Keratinocyte (primary cell): ENCODE measurements around the gene ABCB11. TPM values are rescaled to one million over a fixed set of nuclear protein-coding genes. Genes with fewer than 3 reads are reported as not detected.
"Not testable (repeated sequence)": the region's sequence is repeated elsewhere in the genome, so short reads cannot be mapped to it uniquely, and the experiment has no call there.

ENCODE experiments used
- DNase-seq: peaks from one replicate; pipeline ENCODE4 v3.0.0-alpha.2; 2011; ENCODE audit warnings: low read depth, missing footprints, low spot score
- FAIRE-seq: peaks from 2 replicates; lab custom pipeline; 2011; peaks lifted over from hg19 to GRCh38; lab: Jason Lieb, UNC
- H2AFZ ChIP-seq: 2 replicates; pipeline ENCODE4 v1.6.0; 2012; ENCODE audit warnings: low read length, control low read depth, inconsistent platforms; ENCODE audit not compliant: control insufficient read depth
- H3K27ac ChIP-seq: 2 replicates; pipeline ENCODE4 v1.5.1; 2011; ENCODE audit warnings: low read length; ENCODE audit not compliant: control insufficient read depth, insufficient read depth
- H3K27me3 ChIP-seq: 3 replicates; pipeline ENCODE4 v1.6.0; 2011; ENCODE audit warnings: low read length; ENCODE audit not compliant: control insufficient read depth, insufficient read depth; ENCODE audit errors: extremely low read depth
- H3K36me3 ChIP-seq, 2 experiments: 2 replicates in 1 of 2; 3 replicates in 1 of 2; pipeline ENCODE4 v1.5.1; 2011; ENCODE audit warnings: low read length in 2 of 2, mild to moderate bottlenecking in 1 of 2; ENCODE audit not compliant: control insufficient read depth in 2 of 2, insufficient read depth in 2 of 2; ENCODE audit errors: extremely low read depth in 1 of 2
- H3K4me1 ChIP-seq: 3 replicates; pipeline ENCODE4 v1.5.1; 2011; ENCODE audit warnings: low read length; ENCODE audit not compliant: control insufficient read depth, insufficient read depth; ENCODE audit errors: extremely low read depth
- H3K4me2 ChIP-seq: 3 replicates; pipeline ENCODE4 v1.6.0; 2011; ENCODE audit warnings: low read depth, low read length; ENCODE audit not compliant: control insufficient read depth, insufficient read depth; ENCODE audit errors: extremely low read depth
- H3K4me3 ChIP-seq, 3 experiments: fragments of 200-600 bp in 1 of 3; sonication (generic) in 1 of 3; 2 replicates in 2 of 3; 3 replicates in 1 of 3; pipeline ENCODE4 v1.5.1; 2011 to 2016; ENCODE audit warnings: low read length in 3 of 3, mild to moderate bottlenecking in 3 of 3, control low read depth in 2 of 3, inconsistent platforms in 1 of 3, low read depth in 1 of 3, mixed read lengths in 1 of 3, mixed run types in 1 of 3, moderate library complexity in 1 of 3; ENCODE audit not compliant: control insufficient read depth in 2 of 3, insufficient read depth in 2 of 3; ENCODE audit errors: extremely low read depth in 1 of 3
- H3K79me2 ChIP-seq: 2 replicates; pipeline ENCODE4 v1.6.0; 2012; ENCODE audit warnings: low read length; ENCODE audit not compliant: control insufficient read depth, insufficient read depth
- H3K9ac ChIP-seq: 3 replicates; pipeline ENCODE4 v1.6.0; 2011; ENCODE audit warnings: low read length; ENCODE audit not compliant: control insufficient read depth, insufficient read depth; ENCODE audit errors: extremely low read depth
- H3K9me1 ChIP-seq: 3 replicates; pipeline ENCODE4 v1.6.0; 2011; ENCODE audit warnings: low read length; ENCODE audit not compliant: control insufficient read depth, insufficient read depth; ENCODE audit errors: extremely low read depth
- H3K9me3 ChIP-seq: 2 replicates; pipeline ENCODE4 v1.5.1; 2012; ENCODE audit warnings: low read depth, low read length; ENCODE audit not compliant: control insufficient read depth
- H4K20me1 ChIP-seq: 3 replicates; pipeline ENCODE4 v1.6.0; 2011; ENCODE audit warnings: low read length; ENCODE audit not compliant: control insufficient read depth, insufficient read depth; ENCODE audit errors: extremely low read depth
- EZH2 ChIP-seq: IDR thresholded peaks from one replicate; pipeline ENCODE4 v1.6.1; 2012; ENCODE audit warnings: inconsistent platforms, mild to moderate bottlenecking, low read length, moderate library complexity
- dilution Hi-C: fragments of 300-500 bp; cut with MboI; formaldehyde crosslinking; loops from one replicate; pipeline ENCODE4 v1.7.0; 2020; ENCODE audit warnings: low sequenced_read_pairs; ENCODE audit not compliant: extremely low pct_ligation_motif_present
- polyA plus RNA-seq, 5 experiments: library from polyadenylated mRNA; depleted of rRNA in 3 of 5; stranded (reverse) in 3 of 5; stranded (forward) in 1 of 5; unstranded in 1 of 5; fragments of >200 nt; gene quantifications; 1 replicate in 1 of 5; 2 replicates in 3 of 5; 3 replicates in 1 of 5; pipeline versions ENCODE4 v1.2.1 to v1.2.3, GENCODE V29; 2011 to 2012; ENCODE audit warnings: missing spikeins in 2 of 5, low read depth in 1 of 5, low replicate concordance in 1 of 5
- TF ChIP-seq, protein P1 (sequence below), 3 experiments: IDR thresholded peaks in 1 of 3; conservative IDR thresholded peaks in 1 of 3; optimal IDR thresholded peaks in 1 of 3; 2 replicates in 2 of 3; 3 replicates in 1 of 3; pipeline versions ENCODE3 to v1.5.1; 2011; ENCODE audit warnings: low read length in 3 of 3, mild to moderate bottlenecking in 3 of 3, moderate library complexity in 2 of 3, control low read depth in 1 of 3, inconsistent platforms in 1 of 3; ENCODE audit not compliant: insufficient read depth in 2 of 3; ENCODE audit errors: extremely low read depth in 1 of 3

The ABCB11 gene
- polyA plus RNA-seq, 1 donor (not counting 4 experiments of a cell fraction or from before 2014, with no cell fraction given): 0.03 TPM

DNA sequence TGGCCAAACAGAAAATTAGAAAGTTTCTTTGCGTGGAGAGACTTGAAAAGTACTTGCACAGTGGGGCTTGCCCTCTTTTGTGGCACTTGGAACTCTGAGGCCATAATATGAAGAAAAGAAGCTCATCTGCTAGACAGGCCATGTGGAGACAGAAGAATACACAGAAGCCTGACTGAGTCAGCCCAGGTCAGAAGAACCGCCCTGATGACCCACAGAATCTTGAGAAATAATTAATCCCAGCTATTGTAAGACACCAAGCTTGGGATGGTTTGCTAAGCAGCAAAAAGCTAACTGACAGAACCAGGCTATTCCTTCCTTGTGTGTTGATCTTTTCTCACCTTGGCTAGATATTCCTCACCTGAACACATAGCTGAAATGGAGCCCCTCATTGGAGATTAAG lies 96.3 kb downstream of the ABCB11 start:
- Histone ChIP-seq H3K4me2 (no peak overlapping the region), H3K4me3 (no peak overlapping the region), H4K20me1 (no peaks in the 10 kb centered on the region), H3K4me1 (no peaks in the 10 kb centered on the region), H3K79me2 (no peaks in the 10 kb centered on the region), H3K9me1 (no peaks in the 10 kb centered on the region), H3K27ac (no peak overlapping the region), H3K9ac (no peak overlapping the region), H3K27me3 (peaks cover 4% of the 10 kb centered on the region), H2AFZ (no peak overlapping the region), H3K9me3 (no peaks in the 10 kb centered on the region), H3K36me3 (no peaks in the 10 kb centered on the region)
- TF ChIP-seq, protein P1, sequence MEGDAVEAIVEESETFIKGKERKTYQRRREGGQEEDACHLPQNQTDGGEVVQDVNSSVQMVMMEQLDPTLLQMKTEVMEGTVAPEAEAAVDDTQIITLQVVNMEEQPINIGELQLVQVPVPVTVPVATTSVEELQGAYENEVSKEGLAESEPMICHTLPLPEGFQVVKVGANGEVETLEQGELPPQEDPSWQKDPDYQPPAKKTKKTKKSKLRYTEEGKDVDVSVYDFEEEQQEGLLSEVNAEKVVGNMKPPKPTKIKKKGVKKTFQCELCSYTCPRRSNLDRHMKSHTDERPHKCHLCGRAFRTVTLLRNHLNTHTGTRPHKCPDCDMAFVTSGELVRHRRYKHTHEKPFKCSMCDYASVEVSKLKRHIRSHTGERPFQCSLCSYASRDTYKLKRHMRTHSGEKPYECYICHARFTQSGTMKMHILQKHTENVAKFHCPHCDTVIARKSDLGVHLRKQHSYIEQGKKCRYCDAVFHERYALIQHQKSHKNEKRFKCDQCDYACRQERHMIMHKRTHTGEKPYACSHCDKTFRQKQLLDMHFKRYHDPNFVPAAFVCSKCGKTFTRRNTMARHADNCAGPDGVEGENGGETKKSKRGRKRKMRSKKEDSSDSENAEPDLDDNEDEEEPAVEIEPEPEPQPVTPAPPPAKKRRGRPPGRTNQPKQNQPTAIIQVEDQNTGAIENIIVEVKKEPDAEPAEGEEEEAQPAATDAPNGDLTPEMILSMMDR (optimal IDR thresholded peaks at IDR 0.05 in 1 of 3, IDR thresholded peaks at IDR 0.05 in 1 of 3, conservative IDR thresholded peaks at IDR 0.05 in 1 of 3; ENCODE audit: extremely low read depth in 1 of 3, insufficient read depth in 2 of 3, low read length in 3 of 3): no peak
- TF ChIP-seq EZH2: no peak
- FAIRE-seq: no peak
- DNase-seq: no peak
- dilution Hi-C loops: no loop called here

DNA sequence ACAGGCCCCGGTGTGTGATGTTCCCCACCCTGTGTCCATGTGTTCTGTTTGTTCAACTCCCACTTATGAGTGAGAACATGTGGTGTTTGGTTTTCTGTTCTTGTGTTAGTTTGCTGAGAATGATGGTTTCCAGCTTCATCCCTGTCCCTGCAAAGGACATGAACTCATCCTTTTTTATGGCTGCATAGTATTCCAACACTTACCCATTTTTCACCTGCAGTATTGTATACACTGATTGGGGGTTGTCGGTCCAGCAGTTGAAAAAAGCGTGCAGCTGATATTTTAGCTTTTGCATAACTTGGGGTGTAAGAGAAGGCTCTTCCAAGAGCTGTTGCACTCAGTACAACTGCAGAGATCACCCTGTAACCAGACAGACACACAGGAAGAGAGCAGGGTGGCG lies 99.0 kb downstream of the ABCB11 start:
- H3K36me3 ChIP-seq, H3K4me1 ChIP-seq, H3K27me3 ChIP-seq, DNase-seq, H3K4me2 ChIP-seq, H3K9me1 ChIP-seq, H3K27ac ChIP-seq, H2AFZ ChIP-seq, FAIRE-seq, H3K9ac ChIP-seq, H3K4me3 ChIP-seq, H3K79me2 ChIP-seq, H4K20me1 ChIP-seq, H3K9me3 ChIP-seq, dilution Hi-C loops: not testable (repeated sequence)

DNA sequence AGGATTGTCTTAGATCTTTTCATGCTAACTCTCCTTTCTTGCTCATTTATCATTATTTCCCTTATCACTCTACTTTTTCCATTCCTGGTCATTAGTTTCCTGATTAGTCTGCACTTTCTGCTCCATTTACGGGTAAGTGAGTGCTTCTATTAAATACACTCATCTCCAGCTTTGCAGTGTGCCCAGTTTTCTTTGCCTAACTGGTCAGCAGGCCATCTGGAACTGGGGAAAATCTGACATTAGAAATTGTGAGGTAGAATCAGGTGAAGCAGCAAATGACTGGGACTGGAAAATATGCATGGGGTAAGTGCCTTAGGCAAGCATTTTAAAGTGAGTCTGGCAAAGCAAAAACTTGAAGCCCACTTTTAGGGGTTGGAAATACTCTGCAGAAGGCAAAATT lies 100.9 kb downstream of the ABCB11 start:
- Histone ChIP-seq H3K27me3 (peaks cover 4% of the 10 kb centered on the region), H3K4me2 (no peak overlapping the region), H4K20me1 (no peaks in the 10 kb centered on the region), H3K4me3 (no peak overlapping the region), H3K9me1 (no peaks in the 10 kb centered on the region), H3K79me2 (no peaks in the 10 kb centered on the region), H2AFZ (no peak overlapping the region), H3K9me3 (no peaks in the 10 kb centered on the region), H3K36me3 (no peaks in the 10 kb centered on the region), H3K4me1 (no peaks in the 10 kb centered on the region), H3K9ac (no peak overlapping the region), H3K27ac (no peak overlapping the region)
- TF ChIP-seq EZH2: no peak
- TF ChIP-seq, protein P1 (optimal IDR thresholded peaks at IDR 0.05 in 1 of 3, IDR thresholded peaks at IDR 0.05 in 1 of 3, conservative IDR thresholded peaks at IDR 0.05 in 1 of 3; ENCODE audit: extremely low read depth in 1 of 3, insufficient read depth in 2 of 3, low read length in 3 of 3): no peak
- FAIRE-seq (no peak), DNase-seq (no peak)
- dilution Hi-C loops: no loop called here
